Mesangial cell (primary cell): ENCODE data around the gene GM2A. TPM values are rescaled to one million over a fixed set of nuclear protein-coding genes. Genes with fewer than 3 reads are reported as not detected.

Experiments used
- total RNA-seq: library from RNA; depleted of rRNA; stranded (reverse); fragments of >200 nt; gene quantifications from 2 replicates; pipeline ENCODE4 v1.2.3, GENCODE V29; 2015

The GM2A gene
- total RNA-seq = 22.7 and 29.9 TPM in 2 replicates

DNA sequence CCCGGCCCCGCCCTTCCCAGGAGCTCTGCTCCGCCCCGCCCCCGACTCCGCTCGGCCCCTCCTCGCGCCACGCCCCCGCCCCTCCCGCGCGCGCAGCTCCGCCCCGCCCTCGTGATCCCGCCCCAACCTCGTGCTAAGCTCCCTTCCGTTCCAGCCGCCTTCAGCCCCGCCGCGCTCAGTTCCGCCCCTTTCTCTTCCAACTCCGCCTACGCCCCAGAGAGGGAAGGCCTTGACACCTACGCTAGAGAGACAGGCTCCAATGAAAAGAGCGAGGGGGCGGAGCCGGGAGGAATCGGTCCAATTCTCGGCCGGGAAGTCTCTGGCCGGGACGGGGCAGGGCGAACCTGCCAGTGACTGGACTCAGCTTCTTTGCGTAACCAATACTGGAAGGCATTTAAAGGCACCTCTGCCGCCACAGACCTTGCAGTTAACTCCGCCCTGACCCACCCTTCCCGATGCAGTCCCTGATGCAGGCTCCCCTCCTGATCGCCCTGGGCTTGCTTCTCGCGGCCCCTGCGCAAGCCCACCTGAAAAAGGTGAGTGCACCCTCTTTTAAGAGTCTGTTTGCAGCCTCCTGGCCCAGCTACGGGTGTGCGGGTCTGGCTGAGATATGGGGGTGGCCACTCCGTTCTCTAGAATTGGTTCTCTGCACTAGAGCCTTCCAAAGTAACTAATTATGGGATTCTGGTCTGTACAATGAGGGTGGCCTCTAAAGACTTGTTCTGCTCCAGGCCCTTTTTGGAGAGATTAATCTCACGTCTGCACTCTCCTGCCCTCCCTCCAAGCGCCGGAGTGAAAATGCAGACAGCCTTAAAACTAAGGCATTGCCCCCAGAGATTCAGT, at the start of gene GM2A:
TSS of gene GM2A (plus strand) at position 424 of the 843 bp plus-strand sequence. CDS start at position 456, 32 bp downstream.

DNA sequence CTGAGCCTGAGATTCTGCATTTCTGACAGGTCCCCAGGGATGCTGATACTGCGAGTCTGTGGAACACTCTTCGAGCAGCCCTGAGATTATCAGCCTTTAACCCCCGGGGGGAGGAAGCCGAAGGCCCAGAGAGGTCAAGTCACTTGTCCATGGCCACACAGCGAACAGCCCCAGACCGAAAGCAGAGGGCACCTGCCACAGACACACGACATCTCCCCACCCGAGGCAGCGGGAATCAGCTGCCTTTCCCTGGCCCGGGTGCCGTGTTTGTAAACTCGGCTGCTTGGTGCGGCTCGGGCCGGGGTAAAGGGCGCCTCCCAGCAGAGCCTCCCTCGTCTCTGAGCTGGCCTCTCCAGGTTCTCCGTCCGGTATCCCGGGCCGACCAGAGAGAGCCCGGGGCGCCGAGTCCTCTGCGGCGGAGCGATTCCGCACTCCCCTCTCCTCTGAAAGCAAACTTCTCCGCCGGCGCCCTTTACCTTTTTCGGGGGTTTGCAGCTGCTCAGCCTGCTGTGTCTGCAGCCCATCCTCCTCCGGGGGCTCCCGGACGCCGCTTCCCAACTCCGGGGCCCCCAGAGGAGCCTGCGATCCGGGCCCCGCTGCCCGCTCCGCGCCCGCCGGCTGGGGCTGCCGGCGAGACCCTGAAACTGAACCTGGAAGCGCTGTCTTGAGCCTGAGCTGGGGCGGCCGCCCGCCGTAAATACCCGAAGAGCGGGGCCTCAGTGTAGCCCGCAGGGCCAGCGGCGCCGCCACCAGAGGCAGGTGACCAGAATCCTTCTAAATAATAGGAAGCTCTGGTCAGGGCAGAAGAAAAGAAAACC, 29.3 kb upstream of the GM2A start, which contains the start of gene CCDC69:
TSS of gene CCDC69 (minus strand) at position 646 of the 818 bp plus-strand sequence. CDS start at position 524, 122 bp downstream.

DNA sequence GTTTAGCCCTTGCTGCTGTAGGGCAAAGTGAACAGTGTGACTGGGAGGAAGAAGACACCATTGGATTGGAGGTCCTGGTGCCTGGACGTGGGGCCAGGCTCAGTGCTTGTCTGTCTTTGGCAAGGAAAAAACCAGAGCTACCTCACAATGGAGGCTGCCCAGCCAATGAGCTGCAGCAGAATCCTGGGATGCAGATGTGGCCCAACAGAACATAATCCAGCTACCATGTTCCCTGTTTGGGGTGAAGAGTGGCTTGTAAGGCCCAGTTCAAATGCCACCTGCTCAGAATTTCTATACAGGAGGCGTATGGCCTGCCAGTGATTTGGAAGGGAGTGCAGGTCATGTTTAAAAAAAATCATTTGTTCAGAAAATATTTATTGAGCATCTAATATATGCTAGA, 50.7 kb downstream of the GM2A start, which contains the start of gene SLC36A3:
TSS of gene SLC36A3 (minus strand) at position 101 of the 400 bp plus-strand sequence. CDS start 412 bp downstream, outside the sequence.

Other genes starting within 250 kb of the GM2A start
- 9.9 and 91.5 TPM in 2 replicates for gene GPX3, start 232.6 kb upstream of the GM2A start, total RNA-seq
- 97.0 and 111 TPM in 2 replicates for gene TNIP1, start 172.2 kb upstream of the GM2A start, total RNA-seq
- gene ANXA6, start 95.4 kb upstream of the GM2A start, total RNA-seq = 201 and 318 TPM in 2 replicates
- 0.98 and 2.0 TPM in 2 replicates for gene CCDC69, start 29.1 kb upstream of the GM2A start, total RNA-seq
- not detected in 2 replicates for gene SLC36A3, start 50.6 kb downstream of the GM2A start, total RNA-seq
- gene SLC36A2, start 94.4 kb downstream of the GM2A start, total RNA-seq = not detected in 2 replicates
- gene SLC36A1, start 194.4 kb downstream of the GM2A start, total RNA-seq = 7.8 and 8.6 TPM in 2 replicates